ENCODE data around the gene CHAC2.

The CHAC2 gene

GRCh38 chr2:53793261-53793660 lies 25.7 kb downstream of the CHAC2 start:
- H2AFZ ChIP-seq (ENCODE audit: low read length), result no peak overlapping the region

DNA sequence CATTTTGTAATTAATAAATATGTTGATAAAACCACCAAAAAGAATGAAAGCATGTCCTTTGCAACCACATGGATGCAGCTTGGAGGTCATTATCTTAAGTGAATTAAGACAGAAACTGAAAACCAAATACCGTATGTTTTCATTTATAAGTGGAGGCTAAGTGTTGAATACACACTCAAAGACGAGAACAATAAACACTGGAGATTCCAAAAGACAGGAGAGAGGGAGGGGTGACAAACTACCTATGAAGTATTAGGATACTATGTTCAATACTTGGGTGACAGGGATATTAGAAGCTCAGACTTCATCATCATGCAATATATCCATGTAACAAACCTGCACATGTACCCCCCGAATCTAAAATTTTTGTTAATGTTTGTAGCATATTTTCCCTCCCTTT lies 26.2 kb downstream of the CHAC2 start:
- Histone ChIP-seq H3K9me2 (ENCODE audit: low read depth, low read length) (no peaks in the 10 kb centered on the region), H3K4me2 (ENCODE audit: low read length) (no peak overlapping the region), H3K4me1 (ENCODE audit: insufficient read depth, low read length, severe bottlenecking) (peaks cover 2% of the 10 kb centered on the region), H3K79me2 (ENCODE audit: insufficient read depth, low read length) (peaks cover 10% of the 10 kb centered on the region; the same call in 1 of the 2 replicates), H3K4me3 (ENCODE audit: low read depth, low read length, poor library complexity, severe bottlenecking) (no peak overlapping the region), H3K27me3 (ENCODE audit: insufficient read depth, low read length) (no peaks in the 10 kb centered on the region), H2AFZ (ENCODE audit: low read length) (no peak overlapping the region), H4K20me1 (ENCODE audit: insufficient read depth, low read length) (no peaks in the 10 kb centered on the region), H3K9me3 (ENCODE audit: low read length) (no peaks in the 10 kb centered on the region), H3K27ac (ENCODE audit: low read depth, low read length, poor library complexity, severe bottlenecking) (no peak overlapping the region), H3F3A (ENCODE audit: insufficient read depth, low read length) (no peaks in the 10 kb centered on the region), H3K9ac (ENCODE audit: low read length) (no peak overlapping the region), H3K36me3 (ENCODE audit: insufficient read depth, low read length) (peaks cover 22% of the 10 kb centered on the region)
- TF ChIP-seq EZH2 (IDR thresholded peaks at IDR 0.05; ENCODE audit: borderline replicate concordance, low read length) (no peak), CTCF (IDR thresholded peaks at IDR 0.05; ENCODE audit: low read length) (no peak)

More at GRCh38 chr2:53793261-53793660, 25.7 kb downstream of the CHAC2 start:
- no peaks in the 10 kb centered on the region for H3K9me2 ChIP-seq (ENCODE audit: low read depth, low read length)
- H3K27me3 ChIP-seq (ENCODE audit: insufficient read depth, low read length), result no peaks in the 10 kb centered on the region
- peaks cover 7% of the 10 kb centered on the region for H3K4me1 ChIP-seq (ENCODE audit: insufficient read depth, low read length, severe bottlenecking)
- H3K27ac ChIP-seq (ENCODE audit: low read depth, low read length, poor library complexity, severe bottlenecking), result no peak overlapping the region
- H3K9me3 ChIP-seq (ENCODE audit: low read length), result no peaks in the 10 kb centered on the region
- no peaks in the 10 kb centered on the region for H4K20me1 ChIP-seq (ENCODE audit: insufficient read depth, low read length)
- TF ChIP-seq CTCF (IDR thresholded peaks at IDR 0.05; ENCODE audit: low read length) (no peak), EZH2 (IDR thresholded peaks at IDR 0.05; ENCODE audit: borderline replicate concordance, low read length) (no peak)
- no peak overlapping the region for H3K4me3 ChIP-seq (ENCODE audit: low read depth, low read length, poor library complexity, severe bottlenecking)
- no peak overlapping the region for H3K9ac ChIP-seq (ENCODE audit: low read length)
- peaks cover 15% of the 10 kb centered on the region for H3K79me2 ChIP-seq (ENCODE audit: insufficient read depth, low read length)
- H3F3A ChIP-seq (ENCODE audit: insufficient read depth, low read length), result no peaks in the 10 kb centered on the region
- H3K4me2 ChIP-seq (ENCODE audit: low read length), result no peak overlapping the region
- peaks cover 20% of the 10 kb centered on the region for H3K36me3 ChIP-seq (ENCODE audit: insufficient read depth, low read length)

DNA sequence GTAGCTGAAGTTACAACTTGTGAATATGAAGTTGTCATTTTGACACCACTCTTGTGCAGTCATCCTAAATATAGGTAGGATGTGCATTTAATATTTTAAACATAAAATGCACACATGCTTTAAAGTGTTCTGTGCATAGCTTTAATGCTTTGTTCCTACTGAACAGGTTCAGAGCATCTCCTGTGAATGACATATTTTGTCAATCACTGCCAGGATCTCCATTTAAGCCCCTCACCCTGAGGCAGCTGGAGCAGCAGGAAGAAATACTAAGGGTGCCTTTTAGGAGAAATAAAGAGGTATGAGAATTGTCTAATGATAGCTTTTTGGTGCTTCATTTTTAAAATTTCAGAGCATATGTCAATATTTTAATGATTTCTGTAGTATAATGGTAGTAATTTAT lies 33.9 kb downstream of the CHAC2 start:
- no peak overlapping the region for H3K4me3 ChIP-seq (ENCODE audit: low read depth, low read length, poor library complexity, severe bottlenecking)
- no peaks in the 10 kb centered on the region for H3F3A ChIP-seq (ENCODE audit: insufficient read depth, low read length)
- no peak overlapping the region for H3K4me2 ChIP-seq (ENCODE audit: low read length)
- H3K27ac ChIP-seq (ENCODE audit: low read depth, low read length, poor library complexity, severe bottlenecking), result no peak overlapping the region
- no peaks in the 10 kb centered on the region for H3K4me1 ChIP-seq (ENCODE audit: insufficient read depth, low read length, severe bottlenecking)
- no peaks in the 10 kb centered on the region for H3K9me2 ChIP-seq (ENCODE audit: low read depth, low read length)
- H3K27me3 ChIP-seq (ENCODE audit: insufficient read depth, low read length), result no peaks in the 10 kb centered on the region
- TF ChIP-seq EZH2 (IDR thresholded peaks at IDR 0.05; ENCODE audit: borderline replicate concordance, low read length) (no peak), CTCF (IDR thresholded peaks at IDR 0.05; ENCODE audit: low read length) (no peak)
- no peaks in the 10 kb centered on the region; the same call in 1 of the 2 replicates for H3K79me2 ChIP-seq (ENCODE audit: insufficient read depth, low read length)
- H4K20me1 ChIP-seq (ENCODE audit: insufficient read depth, low read length), result no peaks in the 10 kb centered on the region
- H3K36me3 ChIP-seq (ENCODE audit: insufficient read depth, low read length), result peaks cover 60% of the 10 kb centered on the region
- H3K9ac ChIP-seq (ENCODE audit: low read length), result no peak overlapping the region
- no peak overlapping the region for H2AFZ ChIP-seq (ENCODE audit: low read length)
- H3K9me3 ChIP-seq (ENCODE audit: low read length), result no peaks in the 10 kb centered on the region
